ENCODE results near the gene C11orf24. TPM values are rescaled to one million over a fixed set of nuclear protein-coding genes. Genes with fewer than 3 reads are reported as not detected.

Gene C11orf24
- total RNA-seq, 1 experiment from 2014 or later: 53.7 TPM

GRCh38 chr11:68223275-68223674 is 48.5 kb downstream of the C11orf24 start (continued):
- no peak for TF ChIP-seq ERG (CRISPR knock-in tag; IDR thresholded peaks at IDR 0.05)
- no peak for TF ChIP-seq NFATC4 (CRISPR knock-in tag; IDR thresholded peaks at IDR 0.05)
- TF ChIP-seq, protein P1, sequence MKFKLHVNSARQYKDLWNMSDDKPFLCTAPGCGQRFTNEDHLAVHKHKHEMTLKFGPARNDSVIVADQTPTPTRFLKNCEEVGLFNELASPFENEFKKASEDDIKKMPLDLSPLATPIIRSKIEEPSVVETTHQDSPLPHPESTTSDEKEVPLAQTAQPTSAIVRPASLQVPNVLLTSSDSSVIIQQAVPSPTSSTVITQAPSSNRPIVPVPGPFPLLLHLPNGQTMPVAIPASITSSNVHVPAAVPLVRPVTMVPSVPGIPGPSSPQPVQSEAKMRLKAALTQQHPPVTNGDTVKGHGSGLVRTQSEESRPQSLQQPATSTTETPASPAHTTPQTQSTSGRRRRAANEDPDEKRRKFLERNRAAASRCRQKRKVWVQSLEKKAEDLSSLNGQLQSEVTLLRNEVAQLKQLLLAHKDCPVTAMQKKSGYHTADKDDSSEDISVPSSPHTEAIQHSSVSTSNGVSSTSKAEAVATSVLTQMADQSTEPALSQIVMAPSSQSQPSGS (CRISPR knock-in tag; IDR thresholded peaks at IDR 0.05; ENCODE audit: borderline replicate concordance, low read depth): no peak
- TF ChIP-seq, protein P2, sequence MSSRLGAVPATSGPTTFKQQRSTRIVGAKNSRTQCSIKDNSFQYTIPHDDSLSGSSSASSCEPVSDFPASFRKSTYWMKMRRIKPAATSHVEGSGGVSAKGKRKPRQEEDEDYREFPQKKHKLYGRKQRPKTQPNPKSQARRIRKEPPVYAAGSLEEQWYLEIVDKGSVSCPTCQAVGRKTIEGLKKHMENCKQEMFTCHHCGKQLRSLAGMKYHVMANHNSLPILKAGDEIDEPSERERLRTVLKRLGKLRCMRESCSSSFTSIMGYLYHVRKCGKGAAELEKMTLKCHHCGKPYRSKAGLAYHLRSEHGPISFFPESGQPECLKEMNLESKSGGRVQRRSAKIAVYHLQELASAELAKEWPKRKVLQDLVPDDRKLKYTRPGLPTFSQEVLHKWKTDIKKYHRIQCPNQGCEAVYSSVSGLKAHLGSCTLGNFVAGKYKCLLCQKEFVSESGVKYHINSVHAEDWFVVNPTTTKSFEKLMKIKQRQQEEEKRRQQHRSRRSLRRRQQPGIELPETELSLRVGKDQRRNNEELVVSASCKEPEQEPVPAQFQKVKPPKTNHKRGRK (CRISPR knock-in tag; IDR thresholded peaks at IDR 0.05; ENCODE audit: borderline replicate concordance): no peak
- no peak for TF ChIP-seq ZMAT4 (CRISPR knock-in tag; IDR thresholded peaks at IDR 0.05)

GRCh38 chr11:68221406-68221805 is 50.4 kb downstream of the C11orf24 start:
- peaks cover 14% of the 10 kb centered on the region for H3K9me3 Mint-ChIP-seq
- ChIA-PET POLR2A (no interaction called here), CTCF (no interaction called here)
- ATAC-seq: no peak
- H3K27ac Mint-ChIP-seq: no peak overlapping the region
- no peak overlapping the region for H3K4me3 Mint-ChIP-seq
- no peak for TF ChIP-seq NFE2L1 (CRISPR knock-in tag; IDR thresholded peaks at IDR 0.05)
- no peak for TF ChIP-seq ELF4 (CRISPR knock-in tag; IDR thresholded peaks at IDR 0.05; ENCODE audit: low read depth)
- no peak for TF ChIP-seq SOX15 (CRISPR knock-in tag; IDR thresholded peaks at IDR 0.05)
- no peak for TF ChIP-seq FOXJ3 (CRISPR knock-in tag; IDR thresholded peaks at IDR 0.05; ENCODE audit: borderline replicate concordance)
- TF ChIP-seq FOXP1 (CRISPR knock-in tag; IDR thresholded peaks at IDR 0.05; ENCODE audit: borderline replicate concordance): no peak
- TF ChIP-seq JUN (CRISPR knock-in tag; IDR thresholded peaks at IDR 0.05): no peak
- TF ChIP-seq, protein P3, sequence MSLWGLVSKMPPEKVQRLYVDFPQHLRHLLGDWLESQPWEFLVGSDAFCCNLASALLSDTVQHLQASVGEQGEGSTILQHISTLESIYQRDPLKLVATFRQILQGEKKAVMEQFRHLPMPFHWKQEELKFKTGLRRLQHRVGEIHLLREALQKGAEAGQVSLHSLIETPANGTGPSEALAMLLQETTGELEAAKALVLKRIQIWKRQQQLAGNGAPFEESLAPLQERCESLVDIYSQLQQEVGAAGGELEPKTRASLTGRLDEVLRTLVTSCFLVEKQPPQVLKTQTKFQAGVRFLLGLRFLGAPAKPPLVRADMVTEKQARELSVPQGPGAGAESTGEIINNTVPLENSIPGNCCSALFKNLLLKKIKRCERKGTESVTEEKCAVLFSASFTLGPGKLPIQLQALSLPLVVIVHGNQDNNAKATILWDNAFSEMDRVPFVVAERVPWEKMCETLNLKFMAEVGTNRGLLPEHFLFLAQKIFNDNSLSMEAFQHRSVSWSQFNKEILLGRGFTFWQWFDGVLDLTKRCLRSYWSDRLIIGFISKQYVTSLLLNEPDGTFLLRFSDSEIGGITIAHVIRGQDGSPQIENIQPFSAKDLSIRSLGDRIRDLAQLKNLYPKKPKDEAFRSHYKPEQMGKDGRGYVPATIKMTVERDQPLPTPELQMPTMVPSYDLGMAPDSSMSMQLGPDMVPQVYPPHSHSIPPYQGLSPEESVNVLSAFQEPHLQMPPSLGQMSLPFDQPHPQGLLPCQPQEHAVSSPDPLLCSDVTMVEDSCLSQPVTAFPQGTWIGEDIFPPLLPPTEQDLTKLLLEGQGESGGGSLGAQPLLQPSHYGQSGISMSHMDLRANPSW (CRISPR knock-in tag; conservative IDR thresholded peaks at IDR 0.05; ENCODE audit: low read depth): no peak
- no peak for TF ChIP-seq KAT7 (CRISPR knock-in tag; IDR thresholded peaks at IDR 0.05; ENCODE audit: borderline replicate concordance)
- no peaks in the 10 kb centered on the region for H3K4me1 Mint-ChIP-seq
- no peak for DNase-seq (ENCODE audit: low spot score)
- no peaks in the 10 kb centered on the region for H3K36me3 Mint-ChIP-seq
- H3K27me3 Mint-ChIP-seq (ENCODE audit: low read depth): peaks cover 2% of the 10 kb centered on the region

- ATAC-seq (no peak), DNase-seq (ENCODE audit: low spot score) (no peak)
- POLR2A ChIA-PET: no interaction called here
- H3K27me3 Mint-ChIP-seq (ENCODE audit: low read depth): peaks cover 9% of the 10 kb centered on the region
- H3K4me1 Mint-ChIP-seq: peaks cover 22% of the 10 kb centered on the region
- no peaks in the 10 kb centered on the region for H3K9me3 Mint-ChIP-seq
- CTCF ChIA-PET: interaction anchor here (1.3 to 2.2 kb wide), 2 partner anchors 41 to 82 kb away, joined by 6 read pairs; no protein-coding TSS in a partner anchor
- H3K27ac Mint-ChIP-seq: no peak overlapping the region
- H3K4me3 Mint-ChIP-seq: no peak overlapping the region
- no peaks in the 10 kb centered on the region for H3K36me3 Mint-ChIP-seq
- TF ChIP-seq NR1H2 (CRISPR knock-in tag; IDR thresholded peaks at IDR 0.05) (no peak), SMAD4 (CRISPR knock-in tag; IDR thresholded peaks at IDR 0.05) (no peak), JAZF1 (CRISPR knock-in tag; IDR thresholded peaks at IDR 0.05) (no peak), MYBL2 (CRISPR knock-in tag; IDR thresholded peaks at IDR 0.05) (no peak), FOXK1 (CRISPR knock-in tag; IDR thresholded peaks at IDR 0.05) (no peak), ZNF263 (CRISPR knock-in tag; IDR thresholded peaks at IDR 0.05; ENCODE audit: low read depth) (no peak)
- TF ChIP-seq, protein P4, sequence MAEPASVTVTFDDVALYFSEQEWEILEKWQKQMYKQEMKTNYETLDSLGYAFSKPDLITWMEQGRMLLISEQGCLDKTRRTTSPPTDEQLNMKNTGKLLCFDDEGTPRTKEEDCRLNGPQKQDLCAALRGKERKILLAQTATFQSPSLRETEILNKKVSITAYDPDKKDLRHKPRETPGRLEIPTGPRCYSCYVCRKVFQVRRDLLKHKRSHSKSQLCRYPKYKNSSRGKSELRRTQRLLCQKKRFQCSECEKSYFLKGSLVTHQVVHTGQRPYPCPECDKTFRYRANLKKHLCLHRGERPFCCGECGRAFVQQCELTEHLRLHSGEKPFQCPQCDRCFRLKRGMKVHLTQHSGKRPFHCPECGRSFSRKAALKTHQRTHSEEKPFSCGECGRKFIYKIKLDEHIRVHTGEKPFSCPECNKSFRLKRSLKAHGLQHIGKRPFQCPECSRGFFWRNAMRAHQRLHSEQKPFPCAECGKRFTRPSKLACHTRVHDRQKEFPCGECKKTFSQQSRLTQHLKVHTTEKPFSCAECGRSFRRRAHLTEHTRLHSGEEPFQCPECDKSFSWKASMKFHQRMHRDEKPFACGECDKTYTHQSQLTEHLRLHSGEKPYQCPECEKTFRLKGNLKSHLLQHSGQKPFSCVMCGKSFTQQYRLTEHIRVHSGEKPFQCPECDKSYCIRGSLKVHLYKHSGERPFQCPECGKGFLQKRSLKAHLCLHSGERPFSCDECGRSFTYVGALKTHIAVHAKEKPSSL (CRISPR knock-in tag; conservative IDR thresholded peaks at IDR 0.05): no peak
- TF ChIP-seq, protein P5, sequence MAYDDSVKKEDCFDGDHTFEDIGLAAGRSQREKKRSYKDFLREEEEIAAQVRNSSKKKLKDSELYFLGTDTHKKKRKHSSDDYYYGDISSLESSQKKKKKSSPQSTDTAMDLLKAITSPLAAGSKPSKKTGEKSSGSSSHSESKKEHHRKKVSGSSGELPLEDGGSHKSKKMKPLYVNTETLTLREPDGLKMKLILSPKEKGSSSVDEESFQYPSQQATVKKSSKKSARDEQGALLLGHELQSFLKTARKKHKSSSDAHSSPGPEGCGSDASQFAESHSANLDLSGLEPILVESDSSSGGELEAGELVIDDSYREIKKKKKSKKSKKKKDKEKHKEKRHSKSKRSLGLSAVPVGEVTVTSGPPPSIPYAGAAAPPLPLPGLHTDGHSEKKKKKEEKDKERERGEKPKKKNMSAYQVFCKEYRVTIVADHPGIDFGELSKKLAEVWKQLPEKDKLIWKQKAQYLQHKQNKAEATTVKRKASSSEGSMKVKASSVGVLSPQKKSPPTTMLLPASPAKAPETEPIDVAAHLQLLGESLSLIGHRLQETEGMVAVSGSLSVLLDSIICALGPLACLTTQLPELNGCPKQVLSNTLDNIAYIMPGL (CRISPR knock-in tag; IDR thresholded peaks at IDR 0.05): no peak
These were observed 55.4 kb downstream of the C11orf24 start for GRCh38 chr11:68216171-68216938.

Measured in WTC11 (cell line).